ENCODE results near the gene KLHL22.

GRCh38 chr22:20479612-20480196 lies 15.9 kb downstream of the KLHL22 start:
- TF ChIP-seq CTCF (conservative IDR thresholded peaks at IDR 0.05; ENCODE audit: low read depth, low read length), result no peak
- TF ChIP-seq EZH2phosphoT487 (IDR thresholded peaks at IDR 0.05; ENCODE audit: borderline replicate concordance, low read length), result no peak

Measured in PC-3 (cell line).